Thyroid gland (tissue), 4 donors: ENCODE results near the gene ARHGEF3.

Experiments
- CTCF ChIP-seq, 6 experiments: fragments of 200-600 bp in 3 of 6; fragments of 450-650 bp in 3 of 6; sonication (generic) in 3 of 6; IDR thresholded peaks; one replicate each; pipeline ENCODE4 v1.5.1; 2016 to 2019; ENCODE audit warnings: antibody characterized with exemption in 6 of 6, mild to moderate bottlenecking in 2 of 6, inconsistent platforms in 1 of 6, moderate library complexity in 1 of 6
- POLR2A ChIP-seq, 2 donors: fragments of 450-650 bp; IDR thresholded peaks; one replicate each; pipeline ENCODE4 v1.6.1; 2017; ENCODE audit warnings: antibody characterized with exemption in 2 of 2, mild to moderate bottlenecking in 2 of 2, moderate library complexity in 1 of 2

GRCh38 chr3:56845505-56845904 is 43.8 kb upstream of the ARHGEF3 start:
- TF ChIP-seq CTCF (IDR thresholded peaks at IDR 0.05) (no peak), POLR2A (IDR thresholded peaks at IDR 0.05) (no peak)
